Erythroblast (primary cell): ENCODE data around the gene ANKRD1.

Experiments
- GATA1 ChIP-seq: IDR thresholded peaks from 2 replicates; pipeline ENCODE4 v1.6.1; 2011; ENCODE audit warnings: low read depth, mild to moderate bottlenecking, control low read depth, low read length, moderate library complexity
- POLR2A ChIP-seq: IDR thresholded peaks from 2 replicates; pipeline ENCODE4 v1.6.1; 2011; ENCODE audit warnings: mild to moderate bottlenecking, low read length

DNA sequence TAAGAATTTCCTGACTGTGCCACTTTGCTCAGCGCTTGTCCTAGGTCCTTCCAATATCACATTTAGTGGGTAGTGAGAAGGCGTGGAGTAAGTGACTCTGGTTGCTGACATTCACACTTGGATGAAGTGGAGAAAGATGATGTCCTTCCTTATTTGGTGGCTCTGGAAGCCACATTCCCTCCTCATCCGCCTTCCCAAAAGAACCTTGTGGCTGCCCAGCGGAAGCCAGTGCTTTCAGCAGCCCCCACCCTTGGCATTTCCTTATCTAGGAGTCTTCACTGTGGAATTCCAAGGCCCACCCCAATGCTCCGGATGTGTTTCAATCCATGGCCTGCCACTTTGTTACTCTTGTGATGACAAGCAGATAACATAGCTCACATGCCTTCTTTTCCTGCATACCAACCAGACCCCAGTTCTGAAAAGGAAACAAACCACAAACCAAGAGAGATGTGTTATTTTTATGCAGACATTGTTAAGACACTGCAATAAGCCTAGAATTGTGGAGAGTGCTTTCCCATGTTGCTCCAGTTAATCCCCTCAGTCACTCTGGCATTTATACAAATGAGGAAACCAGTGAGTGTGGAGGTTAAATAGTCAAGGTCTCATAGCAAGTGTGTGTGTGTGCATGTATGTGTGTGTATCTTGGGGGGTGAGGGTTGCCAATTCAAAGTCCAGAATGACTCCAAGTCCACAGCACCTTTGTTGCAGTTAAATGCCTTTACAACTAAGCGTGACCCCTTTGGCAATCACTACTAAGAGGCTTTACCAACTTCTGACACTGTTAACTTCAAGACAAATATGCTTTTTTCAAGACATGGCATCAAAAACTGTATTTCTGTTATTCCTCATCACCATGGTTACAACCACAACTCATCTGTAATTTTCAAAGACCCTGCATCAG lies 10.3 kb upstream of the ANKRD1 start:
- TF ChIP-seq POLR2A (no peak), GATA1 (no peak)
